Measurements from ENCODE around the gene TOX2.

DNA sequence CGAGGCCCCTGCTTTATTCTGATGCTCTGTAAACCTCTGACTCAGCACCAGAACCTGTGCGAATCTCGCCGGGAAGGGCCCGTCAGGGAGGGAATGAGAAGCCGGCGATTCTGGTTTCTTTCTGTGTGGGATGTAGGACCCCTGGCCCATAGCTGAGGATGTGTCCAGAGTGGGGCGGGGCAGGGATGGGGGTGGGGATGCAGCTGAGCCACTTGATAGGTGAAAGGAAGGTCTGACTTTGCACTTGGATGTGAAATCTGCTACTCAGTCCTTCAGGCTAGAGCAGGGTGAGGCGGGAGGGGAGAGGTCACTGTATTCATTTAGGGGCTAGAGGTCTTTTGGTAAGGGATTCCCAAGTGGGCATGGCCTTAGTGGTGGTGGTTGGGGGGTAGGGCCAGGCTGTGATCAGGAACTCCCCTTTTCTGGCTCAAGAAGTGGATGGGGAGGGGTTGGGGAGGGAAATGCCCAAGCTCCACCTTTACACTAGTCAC, 2.3 kb downstream of the TOX2 start:
- TF ChIP-seq, protein P1, sequence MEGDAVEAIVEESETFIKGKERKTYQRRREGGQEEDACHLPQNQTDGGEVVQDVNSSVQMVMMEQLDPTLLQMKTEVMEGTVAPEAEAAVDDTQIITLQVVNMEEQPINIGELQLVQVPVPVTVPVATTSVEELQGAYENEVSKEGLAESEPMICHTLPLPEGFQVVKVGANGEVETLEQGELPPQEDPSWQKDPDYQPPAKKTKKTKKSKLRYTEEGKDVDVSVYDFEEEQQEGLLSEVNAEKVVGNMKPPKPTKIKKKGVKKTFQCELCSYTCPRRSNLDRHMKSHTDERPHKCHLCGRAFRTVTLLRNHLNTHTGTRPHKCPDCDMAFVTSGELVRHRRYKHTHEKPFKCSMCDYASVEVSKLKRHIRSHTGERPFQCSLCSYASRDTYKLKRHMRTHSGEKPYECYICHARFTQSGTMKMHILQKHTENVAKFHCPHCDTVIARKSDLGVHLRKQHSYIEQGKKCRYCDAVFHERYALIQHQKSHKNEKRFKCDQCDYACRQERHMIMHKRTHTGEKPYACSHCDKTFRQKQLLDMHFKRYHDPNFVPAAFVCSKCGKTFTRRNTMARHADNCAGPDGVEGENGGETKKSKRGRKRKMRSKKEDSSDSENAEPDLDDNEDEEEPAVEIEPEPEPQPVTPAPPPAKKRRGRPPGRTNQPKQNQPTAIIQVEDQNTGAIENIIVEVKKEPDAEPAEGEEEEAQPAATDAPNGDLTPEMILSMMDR (conservative IDR thresholded peaks at IDR 0.05 in 1 of 2, IDR thresholded peaks at IDR 0.05 in 1 of 2; ENCODE audit: extremely low read depth in 1 of 2, insufficient read depth in 1 of 2, low read depth in 1 of 2, low read length in 2 of 2), result no peak
- TF ChIP-seq EZH2 (IDR thresholded peaks at IDR 0.05; ENCODE audit: borderline replicate concordance, low read length), result no peak

All from mammary epithelial cell (primary cell).